Keratinocyte (primary cell): Measurements from ENCODE around the gene ITGA3. TPM values are rescaled to one million over a fixed set of nuclear protein-coding genes. Genes with fewer than 3 reads are reported as not detected.

ENCODE experiments used
- DNase-seq: peaks from one replicate; pipeline ENCODE4 v3.0.0-alpha.2; 2011; ENCODE audit warnings: low read depth, missing footprints, low spot score
- FAIRE-seq: peaks from 2 replicates; lab custom pipeline; 2011; peaks lifted over from hg19 to GRCh38; lab: Jason Lieb, UNC
- H2AFZ ChIP-seq: 2 replicates; pipeline ENCODE4 v1.6.0; 2012; ENCODE audit warnings: low read length, control low read depth, inconsistent platforms; ENCODE audit not compliant: control insufficient read depth
- H3K27ac ChIP-seq: 2 replicates; pipeline ENCODE4 v1.5.1; 2011; ENCODE audit warnings: low read length; ENCODE audit not compliant: control insufficient read depth, insufficient read depth
- H3K27me3 ChIP-seq: 3 replicates; pipeline ENCODE4 v1.6.0; 2011; ENCODE audit warnings: low read length; ENCODE audit not compliant: control insufficient read depth, insufficient read depth; ENCODE audit errors: extremely low read depth
- H3K36me3 ChIP-seq, 2 experiments: 2 replicates in 1 of 2; 3 replicates in 1 of 2; pipeline ENCODE4 v1.5.1; 2011; ENCODE audit warnings: low read length in 2 of 2, mild to moderate bottlenecking in 1 of 2; ENCODE audit not compliant: control insufficient read depth in 2 of 2, insufficient read depth in 2 of 2; ENCODE audit errors: extremely low read depth in 1 of 2
- H3K4me1 ChIP-seq: 3 replicates; pipeline ENCODE4 v1.5.1; 2011; ENCODE audit warnings: low read length; ENCODE audit not compliant: control insufficient read depth, insufficient read depth; ENCODE audit errors: extremely low read depth
- H3K4me2 ChIP-seq: 3 replicates; pipeline ENCODE4 v1.6.0; 2011; ENCODE audit warnings: low read depth, low read length; ENCODE audit not compliant: control insufficient read depth, insufficient read depth; ENCODE audit errors: extremely low read depth
- H3K4me3 ChIP-seq, 3 experiments: fragments of 200-600 bp in 1 of 3; sonication (generic) in 1 of 3; 2 replicates in 2 of 3; 3 replicates in 1 of 3; pipeline ENCODE4 v1.5.1; 2011 to 2016; ENCODE audit warnings: low read length in 3 of 3, mild to moderate bottlenecking in 3 of 3, control low read depth in 2 of 3, inconsistent platforms in 1 of 3, low read depth in 1 of 3, mixed read lengths in 1 of 3, mixed run types in 1 of 3, moderate library complexity in 1 of 3; ENCODE audit not compliant: control insufficient read depth in 2 of 3, insufficient read depth in 2 of 3; ENCODE audit errors: extremely low read depth in 1 of 3
- H3K79me2 ChIP-seq: 2 replicates; pipeline ENCODE4 v1.6.0; 2012; ENCODE audit warnings: low read length; ENCODE audit not compliant: control insufficient read depth, insufficient read depth
- H3K9ac ChIP-seq: 3 replicates; pipeline ENCODE4 v1.6.0; 2011; ENCODE audit warnings: low read length; ENCODE audit not compliant: control insufficient read depth, insufficient read depth; ENCODE audit errors: extremely low read depth
- H3K9me1 ChIP-seq: 3 replicates; pipeline ENCODE4 v1.6.0; 2011; ENCODE audit warnings: low read length; ENCODE audit not compliant: control insufficient read depth, insufficient read depth; ENCODE audit errors: extremely low read depth
- H3K9me3 ChIP-seq: 2 replicates; pipeline ENCODE4 v1.5.1; 2012; ENCODE audit warnings: low read depth, low read length; ENCODE audit not compliant: control insufficient read depth
- H4K20me1 ChIP-seq: 3 replicates; pipeline ENCODE4 v1.6.0; 2011; ENCODE audit warnings: low read length; ENCODE audit not compliant: control insufficient read depth, insufficient read depth; ENCODE audit errors: extremely low read depth
- EZH2 ChIP-seq: IDR thresholded peaks from one replicate; pipeline ENCODE4 v1.6.1; 2012; ENCODE audit warnings: inconsistent platforms, mild to moderate bottlenecking, low read length, moderate library complexity
- dilution Hi-C: fragments of 300-500 bp; cut with MboI; formaldehyde crosslinking; loops from one replicate; pipeline ENCODE4 v1.7.0; 2020; ENCODE audit warnings: low sequenced_read_pairs; ENCODE audit not compliant: extremely low pct_ligation_motif_present
- polyA plus RNA-seq, 5 experiments: library from polyadenylated mRNA; depleted of rRNA in 3 of 5; stranded (reverse) in 3 of 5; stranded (forward) in 1 of 5; unstranded in 1 of 5; fragments of >200 nt; gene quantifications; 1 replicate in 1 of 5; 2 replicates in 3 of 5; 3 replicates in 1 of 5; pipeline versions ENCODE4 v1.2.1 to v1.2.3, GENCODE V29; 2011 to 2012; ENCODE audit warnings: missing spikeins in 2 of 5, low read depth in 1 of 5, low replicate concordance in 1 of 5
- TF ChIP-seq, protein P1 (sequence below), 3 experiments: IDR thresholded peaks in 1 of 3; conservative IDR thresholded peaks in 1 of 3; optimal IDR thresholded peaks in 1 of 3; 2 replicates in 2 of 3; 3 replicates in 1 of 3; pipeline versions ENCODE3 to v1.5.1; 2011; ENCODE audit warnings: low read length in 3 of 3, mild to moderate bottlenecking in 3 of 3, moderate library complexity in 2 of 3, control low read depth in 1 of 3, inconsistent platforms in 1 of 3; ENCODE audit not compliant: insufficient read depth in 2 of 3; ENCODE audit errors: extremely low read depth in 1 of 3

The ITGA3 gene
- polyA plus RNA-seq, 1 donor (not counting 4 experiments of a cell fraction or from before 2014, with no cell fraction given), result 427 TPM

DNA sequence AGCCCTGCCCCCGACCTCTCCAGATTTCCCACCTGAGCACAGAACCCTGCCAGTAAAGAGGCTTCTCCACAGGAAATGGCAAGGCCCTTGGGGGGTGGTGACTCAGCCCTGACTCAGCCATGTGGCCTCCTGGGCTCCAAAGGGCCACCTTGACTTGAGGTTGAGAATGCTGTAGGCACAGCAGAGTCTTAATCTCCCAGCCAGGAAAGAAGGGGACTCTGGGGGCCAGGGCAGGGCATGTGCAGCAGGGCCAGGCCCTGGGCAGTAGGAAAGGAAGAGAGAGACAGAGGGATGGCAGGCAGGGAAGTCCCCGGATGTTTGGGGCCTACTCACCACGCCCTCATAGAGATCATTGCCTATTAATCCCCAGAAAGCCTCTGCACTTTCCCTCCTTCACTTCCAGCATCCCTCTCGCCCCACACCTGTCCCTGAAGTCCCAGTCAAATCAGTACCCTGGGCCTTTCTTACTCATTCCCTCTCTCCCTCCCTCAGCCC is 4.8 kb upstream of the ITGA3 start:
- H3K36me3 ChIP-seq, result peaks cover 0 to 4% of the 10 kb centered on the region in 2 experiments
- H3K4me3 ChIP-seq, result peak overlapping the region in 1 of 3 experiments; percentile 47
- peaks cover 5% of the 10 kb centered on the region for H3K9me1 ChIP-seq
- no peaks in the 10 kb centered on the region for H3K9me3 ChIP-seq
- peak; percentile 89 for DNase-seq
- peak overlapping the region; percentile 63 for H3K9ac ChIP-seq
- H3K27ac ChIP-seq, result peak overlapping the region; percentile 90
- dilution Hi-C loops, result no loop called here
- H4K20me1 ChIP-seq, result no peaks in the 10 kb centered on the region
- no peak overlapping the region for H2AFZ ChIP-seq
- FAIRE-seq, result peak; percentile 93
- H3K4me2 ChIP-seq, result peak overlapping the region; percentile 79
- peaks cover 89% of the 10 kb centered on the region for H3K4me1 ChIP-seq
- TF ChIP-seq, protein P1, sequence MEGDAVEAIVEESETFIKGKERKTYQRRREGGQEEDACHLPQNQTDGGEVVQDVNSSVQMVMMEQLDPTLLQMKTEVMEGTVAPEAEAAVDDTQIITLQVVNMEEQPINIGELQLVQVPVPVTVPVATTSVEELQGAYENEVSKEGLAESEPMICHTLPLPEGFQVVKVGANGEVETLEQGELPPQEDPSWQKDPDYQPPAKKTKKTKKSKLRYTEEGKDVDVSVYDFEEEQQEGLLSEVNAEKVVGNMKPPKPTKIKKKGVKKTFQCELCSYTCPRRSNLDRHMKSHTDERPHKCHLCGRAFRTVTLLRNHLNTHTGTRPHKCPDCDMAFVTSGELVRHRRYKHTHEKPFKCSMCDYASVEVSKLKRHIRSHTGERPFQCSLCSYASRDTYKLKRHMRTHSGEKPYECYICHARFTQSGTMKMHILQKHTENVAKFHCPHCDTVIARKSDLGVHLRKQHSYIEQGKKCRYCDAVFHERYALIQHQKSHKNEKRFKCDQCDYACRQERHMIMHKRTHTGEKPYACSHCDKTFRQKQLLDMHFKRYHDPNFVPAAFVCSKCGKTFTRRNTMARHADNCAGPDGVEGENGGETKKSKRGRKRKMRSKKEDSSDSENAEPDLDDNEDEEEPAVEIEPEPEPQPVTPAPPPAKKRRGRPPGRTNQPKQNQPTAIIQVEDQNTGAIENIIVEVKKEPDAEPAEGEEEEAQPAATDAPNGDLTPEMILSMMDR (optimal IDR thresholded peaks at IDR 0.05 in 1 of 3, IDR thresholded peaks at IDR 0.05 in 1 of 3, conservative IDR thresholded peaks at IDR 0.05 in 1 of 3; ENCODE audit: extremely low read depth in 1 of 3, insufficient read depth in 2 of 3, low read length in 3 of 3), result no peak
- no peak for TF ChIP-seq EZH2
- no peaks in the 10 kb centered on the region for H3K27me3 ChIP-seq
- H3K79me2 ChIP-seq, result peaks cover 3% of the 10 kb centered on the region

DNA sequence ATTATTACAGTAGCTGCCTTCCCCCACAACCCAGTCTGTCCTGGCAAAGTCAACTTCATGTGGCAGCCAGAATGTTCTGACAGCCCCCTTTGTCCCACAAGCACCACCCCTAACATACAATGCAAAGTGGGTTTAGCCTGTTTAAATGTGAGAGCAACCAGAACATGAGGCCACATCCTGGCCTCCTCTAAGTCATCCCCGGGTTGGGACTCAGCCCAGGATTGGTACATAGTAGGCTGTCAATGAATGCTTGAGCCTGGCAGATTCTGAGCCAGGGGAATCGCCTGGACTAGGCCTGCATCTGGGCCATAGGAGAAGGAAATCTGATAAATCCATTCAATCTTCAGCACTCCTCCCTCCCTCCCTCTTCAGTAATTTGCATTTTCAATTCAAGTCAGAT is 4.3 kb upstream of the ITGA3 start:
- TF ChIP-seq EZH2, result no peak
- TF ChIP-seq, protein P1 (optimal IDR thresholded peaks at IDR 0.05 in 1 of 3, IDR thresholded peaks at IDR 0.05 in 1 of 3, conservative IDR thresholded peaks at IDR 0.05 in 1 of 3; ENCODE audit: extremely low read depth in 1 of 3, insufficient read depth in 2 of 3, low read length in 3 of 3), result no peak
- dilution Hi-C loops, result no loop called here

More for the DNA sequence above, 4.3 kb upstream of the ITGA3 start:
- peaks cover 5% of the 10 kb centered on the region for H3K9me1 ChIP-seq
- peaks cover 0 to 6% of the 10 kb centered on the region in 2 experiments for H3K36me3 ChIP-seq
- H3K4me3 ChIP-seq, result peak overlapping the region in 1 of 3 experiments; percentile 47
- peak overlapping the region; percentile 63 for H3K9ac ChIP-seq
- H3K79me2 ChIP-seq, result peaks cover 8% of the 10 kb centered on the region
- DNase-seq, result no peak
- FAIRE-seq, result peak; percentile 51
- no peaks in the 10 kb centered on the region for H4K20me1 ChIP-seq
- no peak overlapping the region for H2AFZ ChIP-seq
- H3K9me3 ChIP-seq, result no peaks in the 10 kb centered on the region
- H3K4me1 ChIP-seq, result peaks cover 85% of the 10 kb centered on the region
- H3K4me2 ChIP-seq, result peak overlapping the region; percentile 79
- H3K27ac ChIP-seq, result peak overlapping the region; percentile 90
- no peaks in the 10 kb centered on the region for H3K27me3 ChIP-seq
